CD4-positive, alpha-beta T cell (primary cell): ENCODE measurements around the gene CCDC24. TPM values are rescaled to one million over a fixed set of nuclear protein-coding genes. Genes with fewer than 3 reads are reported as not detected.
A peak's percentile ranks its signal among the peaks of the same experiment; 100 is the strongest.

Source experiments
- ATAC-seq: fragments of 200-7000 bp; cut with Tn5 transposase; one replicate; pipeline ENCODE4 v1.10.0; 2022; ENCODE audit warnings: mild to moderate bottlenecking; ENCODE audit not compliant: poor library complexity
- CTCF ChIA-PET: fragments of 350-600 bp; sonication (Branson Sonifier 250); formaldehyde crosslinking; loops from one replicate; lab custom pipeline; 2021; ENCODE audit warnings: antibody characterized with exemption, inconsistent platforms; lab: Charles Lee
- POLR2A ChIA-PET: fragments of 350-600 bp; sonication (Branson Sonifier 250); formaldehyde crosslinking; loops from one replicate; lab custom pipeline; 2021; ENCODE audit warnings: antibody characterized with exemption, inconsistent platforms; lab: Charles Lee
- DNase-seq, 14 experiments: peaks; one replicate each; pipeline ENCODE4 v3.0.0-alpha.2; 2013 to 2020; ENCODE audit warnings: mixed read lengths in 2 of 14
- H3K27ac ChIP-seq, 2 donors: one replicate each; pipeline versions ENCODE4 v1.5.1 to v1.7.0; 2013; ENCODE audit warnings: low read length in 2 of 2, low read depth in 1 of 2, mild to moderate bottlenecking in 1 of 2
- H3K27me3 ChIP-seq, 2 experiments: 1 replicate in 1 of 2; 2 replicates in 1 of 2; pipeline versions ENCODE4 v1.6.1 to v1.7.0; 2013; ENCODE audit warnings: low read length in 2 of 2, control low read depth in 1 of 2, mild to moderate bottlenecking in 1 of 2, moderate library complexity in 1 of 2; ENCODE audit not compliant: insufficient read depth in 2 of 2, control insufficient read depth in 1 of 2
- H3K36me3 ChIP-seq: one replicate; pipeline ENCODE4 v1.6.1; 2013; ENCODE audit warnings: low read length, control low read depth; ENCODE audit not compliant: insufficient read depth
- H3K4me1 ChIP-seq: one replicate; pipeline ENCODE4 v1.6.1; 2013; ENCODE audit warnings: low read length, control low read depth; ENCODE audit not compliant: insufficient read depth
- H3K4me3 ChIP-seq: one replicate; pipeline ENCODE4 v1.5.1; 2013; ENCODE audit warnings: mild to moderate bottlenecking, low read length, moderate library complexity
- H3K9me3 ChIP-seq, 2 experiments: 1 replicate in 1 of 2; 2 replicates in 1 of 2; pipeline versions ENCODE4 v1.6.1 to v1.7.0; 2013; ENCODE audit warnings: low read length in 2 of 2, mild to moderate bottlenecking in 2 of 2, control low read depth in 1 of 2, moderate library complexity in 1 of 2; ENCODE audit not compliant: control insufficient read depth in 1 of 2, insufficient read depth in 1 of 2
- H3K27ac Mint-ChIP-seq: one replicate; pipeline ENCODE4 v1.8.0; 2020; ENCODE audit warnings: mixed read lengths
- H3K27me3 Mint-ChIP-seq: one replicate; pipeline ENCODE4 v1.8.0; 2021; ENCODE audit warnings: mixed read lengths
- H3K36me3 Mint-ChIP-seq: one replicate; pipeline ENCODE4 v1.8.0; 2021; ENCODE audit warnings: low read depth, mixed read lengths
- H3K4me1 Mint-ChIP-seq: one replicate; pipeline ENCODE4 v1.8.0; 2021; ENCODE audit warnings: low read depth, mixed read lengths
- H3K4me3 Mint-ChIP-seq: one replicate; pipeline ENCODE4 v1.8.0; 2020; ENCODE audit warnings: mild to moderate bottlenecking, mixed read lengths
- H3K9me3 Mint-ChIP-seq: one replicate; pipeline ENCODE4 v1.8.0; 2020; ENCODE audit warnings: mixed read lengths
- intact Hi-C, 2 experiments: fragments of 100-400 bp; cut with DNase I in 1 of 2; cut with micrococcal nuclease in 1 of 2; formaldehyde crosslinking; loops; one replicate each; pipeline versions ENCODE4 v1.15.1 to v1.9.0; 2023 to 2025; cut with DNase I, micrococcal nuclease
- total RNA-seq, 174 experiments: library from RNA in 2 of 174; stranded (reverse) in 2 of 174; gene quantifications; one replicate each; pipeline ENCODE4 v1.2.3 and lab custom pipeline; 2021 to 2026
- TF ChIP-seq, protein P1 (sequence below): fragments of 200-600 bp; IDR thresholded peaks from one replicate; pipeline ENCODE4 v1.8.0; 2022; ENCODE audit warnings: antibody characterized with exemption, mild to moderate bottlenecking

CCDC24 gene
- total RNA-seq, 2 experiments from 2014 or later = 0.98 to 1.4 TPM

DNA sequence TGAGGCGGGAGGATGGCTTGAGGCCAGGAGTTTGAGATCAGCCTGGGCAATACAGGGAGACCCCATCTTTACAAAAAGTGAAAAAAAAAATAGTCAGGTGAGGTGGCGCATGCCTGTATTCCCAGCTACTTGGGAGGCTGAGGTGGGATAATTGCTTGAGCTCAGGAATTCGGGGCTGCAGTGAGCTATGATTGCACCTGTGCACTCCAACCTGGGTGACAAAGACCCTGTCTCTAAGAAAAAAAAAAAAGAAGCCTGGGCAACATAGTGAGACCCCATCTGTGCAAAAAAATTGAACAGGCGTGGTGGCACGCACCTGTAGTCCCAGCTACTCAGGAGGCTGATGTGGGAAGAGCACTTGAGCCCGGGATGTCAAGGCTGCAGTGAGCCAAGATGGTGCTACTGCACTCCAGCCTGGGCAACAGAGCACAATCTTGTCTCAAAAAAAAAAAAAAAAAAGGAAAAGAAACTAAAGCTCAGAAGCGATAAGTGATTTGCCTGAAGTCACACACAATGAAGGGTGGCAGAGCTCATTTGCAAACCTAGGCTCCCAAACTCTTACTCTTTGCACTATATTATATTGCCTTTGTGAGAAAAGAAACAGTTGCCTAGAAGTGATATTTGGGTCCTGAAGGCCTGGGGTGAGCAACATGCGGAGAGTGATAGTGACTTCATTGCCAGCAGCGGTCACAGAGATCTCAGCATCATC, 2.0 kb downstream of the CCDC24 start:
- ATAC-seq = no peak
- Histone ChIP-seq H3K27ac (no peak overlapping the region), H3K4me1 (peaks cover 19% of the 10 kb centered on the region), H3K36me3 (no peaks in the 10 kb centered on the region), H3K9me3 (no peaks in the 10 kb centered on the region), H3K27me3 (no peaks in the 10 kb centered on the region), H3K4me3 (no peak overlapping the region)
- Mint-ChIP-seq H3K27me3 (no peaks in the 10 kb centered on the region), H3K27ac (no peak overlapping the region), H3K9me3 (no peaks in the 10 kb centered on the region), H3K4me3 (peak overlapping the region; percentile 20), H3K4me1 (peaks cover 16% of the 10 kb centered on the region), H3K36me3 (no peaks in the 10 kb centered on the region)
- no peak for DNase-seq
- ChIA-PET CTCF (interaction anchor here (1.3 kb wide), 1 partner anchor 43 kb away, joined by 5 read pairs; no protein-coding TSS in a partner anchor), POLR2A (no interaction called here)
- TF ChIP-seq, protein P1, sequence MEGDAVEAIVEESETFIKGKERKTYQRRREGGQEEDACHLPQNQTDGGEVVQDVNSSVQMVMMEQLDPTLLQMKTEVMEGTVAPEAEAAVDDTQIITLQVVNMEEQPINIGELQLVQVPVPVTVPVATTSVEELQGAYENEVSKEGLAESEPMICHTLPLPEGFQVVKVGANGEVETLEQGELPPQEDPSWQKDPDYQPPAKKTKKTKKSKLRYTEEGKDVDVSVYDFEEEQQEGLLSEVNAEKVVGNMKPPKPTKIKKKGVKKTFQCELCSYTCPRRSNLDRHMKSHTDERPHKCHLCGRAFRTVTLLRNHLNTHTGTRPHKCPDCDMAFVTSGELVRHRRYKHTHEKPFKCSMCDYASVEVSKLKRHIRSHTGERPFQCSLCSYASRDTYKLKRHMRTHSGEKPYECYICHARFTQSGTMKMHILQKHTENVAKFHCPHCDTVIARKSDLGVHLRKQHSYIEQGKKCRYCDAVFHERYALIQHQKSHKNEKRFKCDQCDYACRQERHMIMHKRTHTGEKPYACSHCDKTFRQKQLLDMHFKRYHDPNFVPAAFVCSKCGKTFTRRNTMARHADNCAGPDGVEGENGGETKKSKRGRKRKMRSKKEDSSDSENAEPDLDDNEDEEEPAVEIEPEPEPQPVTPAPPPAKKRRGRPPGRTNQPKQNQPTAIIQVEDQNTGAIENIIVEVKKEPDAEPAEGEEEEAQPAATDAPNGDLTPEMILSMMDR = no peak
- intact Hi-C loops = loop anchor here in 1 of 2 experiments (5.0 kb wide), 1 partner anchor 39 kb away; the partner anchor contains the start of gene SLC6A9

DNA sequence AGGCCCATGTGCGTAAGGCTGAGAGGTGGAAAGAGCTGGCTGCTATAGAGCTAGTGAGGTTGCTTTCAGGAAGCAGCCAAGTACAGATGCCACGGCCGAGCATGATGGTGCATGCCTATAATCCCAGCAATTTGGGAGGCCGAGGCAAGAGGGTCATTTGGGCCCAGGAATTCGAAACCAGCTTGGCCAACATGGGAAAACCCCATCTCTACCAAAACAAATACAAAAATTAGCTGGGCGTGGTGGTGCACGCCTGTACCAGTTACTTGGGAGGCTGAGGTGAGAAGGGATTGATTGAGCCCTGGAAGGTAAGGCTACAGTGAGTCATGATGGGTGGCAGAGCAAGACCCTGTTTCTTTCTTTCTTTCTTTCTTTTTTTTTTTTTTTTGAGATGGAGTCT, 2.7 kb downstream of the CCDC24 start:
- H3K4me3 ChIP-seq = no peak overlapping the region
- TF ChIP-seq, protein P1 = no peak
- H3K27me3 Mint-ChIP-seq = no peaks in the 10 kb centered on the region
- peaks cover 16% of the 10 kb centered on the region for H3K4me1 Mint-ChIP-seq
- H3K27ac Mint-ChIP-seq = no peak overlapping the region
- H3K9me3 ChIP-seq = no peaks in the 10 kb centered on the region
- ATAC-seq (no peak), DNase-seq (no peak)
- H3K36me3 ChIP-seq = no peaks in the 10 kb centered on the region
- H3K9me3 Mint-ChIP-seq = no peaks in the 10 kb centered on the region
- H3K4me3 Mint-ChIP-seq = no peak overlapping the region
- H3K27ac ChIP-seq = no peak overlapping the region
- H3K27me3 ChIP-seq = no peaks in the 10 kb centered on the region
- H3K4me1 ChIP-seq = peaks cover 19% of the 10 kb centered on the region
- intact Hi-C loops = loop anchor here in 1 of 2 experiments (5.0 kb wide), 1 partner anchor 38 kb away; the partner anchor contains the start of gene SLC6A9
- H3K36me3 Mint-ChIP-seq = no peaks in the 10 kb centered on the region
- ChIA-PET POLR2A (no interaction called here), CTCF (no interaction called here)

DNA sequence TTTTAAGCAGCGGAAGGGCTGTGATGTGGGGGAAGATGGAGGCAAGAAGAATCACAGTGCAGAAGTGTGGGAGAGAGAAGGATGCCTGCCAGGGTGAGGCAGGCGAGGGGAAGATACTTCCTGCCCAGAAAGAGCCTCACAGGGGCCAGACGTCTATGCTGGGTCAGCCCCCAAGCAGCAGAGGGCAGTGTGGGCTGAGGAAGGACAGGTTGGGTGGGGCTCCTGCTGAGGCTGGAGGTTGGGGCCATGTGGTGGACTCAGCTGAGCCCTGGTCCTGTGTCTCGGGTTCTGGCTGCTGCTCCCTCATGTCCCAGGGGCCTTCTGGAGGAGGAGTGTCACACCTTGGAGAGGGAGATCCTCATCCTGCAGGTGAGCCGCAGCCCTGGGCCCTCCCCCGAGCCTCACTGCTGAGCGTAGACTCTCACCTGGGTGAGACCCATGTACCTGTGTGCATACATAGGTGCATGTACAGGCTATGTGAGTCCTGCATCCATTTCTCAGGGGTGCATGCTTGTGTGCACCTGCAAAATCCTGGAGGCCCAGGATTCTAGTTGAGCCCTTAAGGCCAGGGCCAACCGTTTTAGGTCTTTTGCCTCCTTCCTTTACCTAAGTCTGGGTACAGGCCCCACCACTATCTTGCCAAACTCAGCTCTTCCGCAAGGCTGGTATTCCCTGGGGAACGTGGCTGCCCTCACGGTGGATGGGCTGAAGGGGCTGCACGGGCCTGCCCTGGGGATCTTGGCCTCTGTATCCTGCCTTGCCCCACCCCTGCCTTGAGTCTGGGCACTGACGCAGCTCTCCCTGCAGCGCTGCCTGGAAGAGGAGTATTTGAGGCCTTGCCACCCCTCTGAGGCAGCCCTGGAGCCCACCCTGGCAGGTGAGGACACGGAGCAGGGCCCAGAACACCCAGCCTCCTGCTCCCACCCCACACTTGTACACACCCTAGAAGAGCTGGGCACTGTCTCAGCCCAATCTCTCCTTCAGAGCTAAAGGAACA, 3.7 kb downstream of the CCDC24 start:
- Histone ChIP-seq H3K27ac (no peak overlapping the region), H3K27me3 (no peaks in the 10 kb centered on the region), H3K4me3 (no peak overlapping the region), H3K4me1 (peaks cover 19% of the 10 kb centered on the region), H3K9me3 (no peaks in the 10 kb centered on the region), H3K36me3 (no peaks in the 10 kb centered on the region)
- Mint-ChIP-seq H3K4me1 (peaks cover 16% of the 10 kb centered on the region), H3K9me3 (no peaks in the 10 kb centered on the region), H3K36me3 (no peaks in the 10 kb centered on the region), H3K27ac (no peak overlapping the region), H3K4me3 (no peak overlapping the region), H3K27me3 (no peaks in the 10 kb centered on the region)
- ATAC-seq (no peak), DNase-seq (no peak)
- ChIA-PET POLR2A (no interaction called here), CTCF (no interaction called here)
- TF ChIP-seq, protein P1 = no peak
- intact Hi-C loops = loop anchor here in 1 of 2 experiments (5.0 kb wide), 1 partner anchor 37 kb away; the partner anchor contains the start of gene SLC6A9
